AG08396 (cell line): ENCODE measurements around the gene EXOC7.

Source experiments
- DNase-seq: peaks from one replicate; pipeline ENCODE4 v3.0.0; 2012; ENCODE audit warnings: low spot score, mixed read lengths

Gene EXOC7, protein sequence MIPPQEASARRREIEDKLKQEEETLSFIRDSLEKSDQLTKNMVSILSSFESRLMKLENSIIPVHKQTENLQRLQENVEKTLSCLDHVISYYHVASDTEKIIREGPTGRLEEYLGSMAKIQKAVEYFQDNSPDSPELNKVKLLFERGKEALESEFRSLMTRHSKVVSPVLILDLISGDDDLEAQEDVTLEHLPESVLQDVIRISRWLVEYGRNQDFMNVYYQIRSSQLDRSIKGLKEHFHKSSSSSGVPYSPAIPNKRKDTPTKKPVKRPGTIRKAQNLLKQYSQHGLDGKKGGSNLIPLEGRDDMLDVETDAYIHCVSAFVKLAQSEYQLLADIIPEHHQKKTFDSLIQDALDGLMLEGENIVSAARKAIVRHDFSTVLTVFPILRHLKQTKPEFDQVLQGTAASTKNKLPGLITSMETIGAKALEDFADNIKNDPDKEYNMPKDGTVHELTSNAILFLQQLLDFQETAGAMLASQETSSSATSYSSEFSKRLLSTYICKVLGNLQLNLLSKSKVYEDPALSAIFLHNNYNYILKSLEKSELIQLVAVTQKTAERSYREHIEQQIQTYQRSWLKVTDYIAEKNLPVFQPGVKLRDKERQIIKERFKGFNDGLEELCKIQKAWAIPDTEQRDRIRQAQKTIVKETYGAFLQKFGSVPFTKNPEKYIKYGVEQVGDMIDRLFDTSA

DNA sequence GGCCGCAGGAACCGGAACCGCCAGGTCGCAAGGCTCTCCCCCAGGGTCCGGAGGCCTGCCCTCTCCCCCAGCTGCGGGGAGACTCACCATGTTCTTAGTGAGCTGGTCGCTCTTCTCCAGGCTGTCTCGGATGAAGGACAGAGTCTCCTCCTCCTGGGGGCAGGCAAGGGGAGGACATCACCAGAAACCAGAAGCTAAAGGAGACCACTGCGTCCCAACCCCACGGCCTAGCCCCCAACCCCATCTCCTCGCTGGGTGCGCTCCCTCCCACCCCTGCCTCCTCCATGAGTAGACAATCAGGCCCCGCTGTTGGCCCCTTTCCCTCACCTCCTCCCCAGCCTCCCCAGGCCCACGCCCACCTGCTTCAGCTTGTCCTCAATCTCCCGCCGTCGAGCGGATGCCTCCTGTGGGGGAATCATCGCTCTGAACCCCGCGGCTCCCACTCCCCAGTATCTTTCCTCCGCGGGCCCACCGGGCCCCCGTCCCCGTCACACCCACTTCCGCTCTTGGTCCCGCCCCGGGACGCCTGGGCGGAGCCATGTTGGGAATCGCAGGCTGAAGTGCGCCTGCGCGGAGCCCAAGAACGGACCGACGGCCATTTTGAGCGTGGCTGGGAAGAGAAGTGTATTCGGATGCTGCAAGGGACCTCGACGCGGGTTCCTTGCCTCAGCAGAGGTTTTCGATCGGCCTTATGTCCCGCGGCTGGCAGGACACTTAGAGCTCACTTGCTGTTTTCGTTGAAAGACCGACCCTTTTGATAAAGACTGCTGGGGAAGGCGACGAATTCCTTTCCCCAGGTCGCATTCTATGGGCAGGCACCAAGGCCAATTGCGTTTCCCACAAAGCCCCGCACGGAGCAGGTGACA, at the start of gene EXOC7:
Gene EXOC7, minus strand, starts transcription at position 514 of the 866 bp plus-strand sequence. Its CDS starts 95 bp downstream, at position 419.
- DNase-seq = peak; percentile 99

- DNase-seq = no peak
Observed at GRCh38 chr17:76153202-76153601, 49.6 kb upstream of the EXOC7 start.

GRCh38 chr17:76152591-76152990, 49.0 kb upstream of the EXOC7 start:
- no peak for DNase-seq

DNA sequence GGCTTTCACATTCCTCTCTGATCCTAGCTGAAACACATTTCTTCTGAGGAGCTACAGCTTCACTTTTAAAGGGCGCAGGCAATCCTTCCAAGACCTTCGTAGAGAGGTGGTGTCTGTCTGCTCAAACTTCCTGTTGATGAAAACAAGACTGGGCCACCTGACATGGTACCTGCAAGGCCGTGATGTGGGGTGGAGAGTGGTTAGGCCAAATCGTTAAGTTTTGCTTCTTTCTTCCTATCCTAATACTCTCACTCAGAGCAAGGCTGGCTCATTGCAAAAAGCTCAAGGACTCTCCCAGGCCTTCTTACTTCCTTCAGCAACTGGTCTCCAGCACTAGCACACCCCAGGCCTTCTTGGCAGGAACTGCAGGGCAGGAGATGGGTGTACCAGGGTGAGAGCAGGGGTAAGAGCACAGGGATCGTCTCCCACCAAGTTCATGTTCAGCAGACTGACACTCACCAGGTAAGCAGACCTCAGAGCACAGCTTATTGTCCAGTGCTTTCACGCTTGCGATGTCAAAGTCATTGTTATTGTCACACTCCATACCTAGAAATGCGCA, 48.4 kb upstream of the EXOC7 start:
- no peak for DNase-seq

DNA sequence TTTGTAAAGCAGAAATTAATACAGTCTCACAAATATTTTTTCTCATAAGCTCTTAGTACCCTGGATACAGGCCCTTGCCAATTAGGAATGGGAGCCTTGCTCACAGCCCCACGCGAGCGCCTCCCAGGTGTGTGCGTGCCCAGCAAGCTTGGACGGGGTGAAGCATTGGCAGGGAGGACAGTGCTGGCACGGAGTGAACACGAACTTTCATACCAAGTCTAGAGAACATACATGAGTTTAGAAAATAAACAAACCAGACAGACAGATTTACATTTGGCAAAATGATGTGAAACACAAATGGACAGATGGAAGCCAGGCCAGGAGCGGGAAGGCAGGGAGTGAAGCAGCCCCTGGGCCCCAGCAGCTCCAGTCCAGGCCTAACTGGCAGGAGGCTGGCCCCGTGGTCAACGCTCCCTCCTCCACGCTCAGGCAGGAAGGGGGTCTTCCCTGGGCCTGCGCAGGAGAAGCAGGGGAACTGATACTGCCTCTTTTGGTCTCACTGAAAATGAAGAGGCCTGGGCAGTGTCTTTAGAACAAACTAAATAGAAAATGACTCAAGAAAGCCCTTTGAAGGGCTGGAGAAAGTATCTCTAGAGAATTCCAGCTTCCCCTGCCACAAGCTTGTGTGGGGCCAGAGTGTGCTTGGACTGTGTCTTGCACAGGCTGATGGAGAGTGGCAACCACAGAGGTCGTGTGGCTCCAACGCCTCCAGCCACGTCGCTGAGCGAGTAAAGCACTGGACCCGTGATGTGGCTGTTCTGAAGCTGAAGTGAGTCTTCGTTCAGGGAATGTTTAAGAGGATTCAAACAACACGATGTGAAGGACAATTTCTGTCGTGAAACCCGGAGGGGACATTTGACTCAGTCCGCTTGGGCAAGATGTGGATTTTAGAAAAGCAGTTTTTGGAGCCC, 47.4 kb upstream of the EXOC7 start:
- no peak for DNase-seq

- DNase-seq = no peak
Observed at GRCh38 chr17:76149214-76149613, 45.6 kb upstream of the EXOC7 start.

GRCh38 chr17:76148015-76148326, 44.4 kb upstream of the EXOC7 start:
- DNase-seq = no peak

DNA sequence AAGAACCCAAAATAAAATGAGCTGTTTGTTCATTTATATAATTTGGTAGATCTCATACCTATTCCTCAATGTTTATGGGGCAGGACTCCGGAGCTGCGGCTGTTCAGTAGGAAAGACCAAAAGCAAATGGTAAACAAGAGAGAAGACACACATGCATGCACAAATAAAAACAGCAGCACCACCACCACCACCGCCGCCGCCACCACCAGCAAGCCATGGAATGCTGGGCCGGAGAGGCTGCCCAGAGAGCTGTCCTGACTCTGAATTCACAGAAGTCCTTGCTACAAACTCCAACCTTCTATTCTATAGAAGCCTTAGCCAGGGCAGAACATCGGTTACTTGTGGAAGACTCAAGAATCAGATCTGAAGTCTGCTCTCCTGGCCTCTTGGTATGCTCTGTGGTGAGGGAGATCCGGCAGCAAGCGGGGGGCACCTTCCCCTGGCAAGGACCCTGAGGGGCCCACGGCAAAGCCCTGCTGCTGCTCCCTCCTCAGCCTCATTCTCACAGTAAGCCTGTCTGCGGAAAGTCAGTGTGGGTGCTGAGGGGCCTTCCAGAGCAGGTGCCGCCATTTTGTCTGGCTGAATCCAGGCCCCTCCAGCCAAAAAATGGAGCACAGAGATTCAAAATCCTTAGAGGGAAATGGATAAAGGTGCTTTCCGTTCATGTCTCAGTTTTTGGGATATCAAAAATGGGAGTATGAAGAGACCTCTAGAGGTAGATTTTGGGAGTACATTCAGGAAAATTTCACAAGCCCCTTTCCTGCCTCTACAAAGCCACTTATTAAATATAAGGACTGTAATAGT, 43.8 kb upstream of the EXOC7 start:
- no peak for DNase-seq

GRCh38 chr17:76146053-76146851, 42.7 kb upstream of the EXOC7 start:
- DNase-seq = no peak

GRCh38 chr17:76145231-76146052, 41.9 kb upstream of the EXOC7 start:
- no peak for DNase-seq

GRCh38 chr17:76142585-76143041, 39.0 kb upstream of the EXOC7 start:
- DNase-seq = no peak

- DNase-seq = no peak
Observed at GRCh38 chr17:76142039-76142584, 38.5 kb upstream of the EXOC7 start.

GRCh38 chr17:76141212-76142038, 37.8 kb upstream of the EXOC7 start, which contains the start of gene FOXJ1:
Gene FOXJ1, minus strand, starts transcription at chr17:76141245. Its CDS starts 850 bp downstream, at chr17:76140395.
- DNase-seq = peak; percentile 99

DNA sequence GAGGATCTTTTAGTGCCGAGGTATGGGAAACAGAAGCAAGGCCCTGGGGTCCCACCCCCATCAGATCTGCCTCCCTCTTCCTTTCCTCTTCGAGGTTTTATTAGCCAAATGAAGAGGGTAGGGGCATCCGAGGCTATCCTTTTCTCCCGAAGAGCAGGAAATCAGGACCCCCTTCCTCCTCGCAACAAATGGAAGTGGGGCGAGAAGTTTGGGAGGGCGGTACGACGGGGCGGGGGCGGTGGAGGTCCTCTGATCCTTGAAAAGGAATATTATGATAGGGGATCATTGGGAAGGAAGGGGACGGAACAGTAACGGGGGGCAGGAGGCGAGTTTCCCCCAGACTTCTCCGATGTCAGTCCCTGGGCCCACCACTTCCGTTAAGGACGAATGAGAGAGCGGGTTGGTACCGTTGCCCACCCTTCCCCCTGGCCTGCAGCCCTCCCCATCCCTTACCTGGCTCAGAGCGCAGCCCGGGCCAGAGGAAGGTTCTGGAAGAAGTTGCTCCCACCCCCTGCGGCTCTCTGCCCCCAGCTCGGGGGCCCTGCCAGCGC, 37.1 kb upstream of the EXOC7 start:
- DNase-seq = no peak

DNA sequence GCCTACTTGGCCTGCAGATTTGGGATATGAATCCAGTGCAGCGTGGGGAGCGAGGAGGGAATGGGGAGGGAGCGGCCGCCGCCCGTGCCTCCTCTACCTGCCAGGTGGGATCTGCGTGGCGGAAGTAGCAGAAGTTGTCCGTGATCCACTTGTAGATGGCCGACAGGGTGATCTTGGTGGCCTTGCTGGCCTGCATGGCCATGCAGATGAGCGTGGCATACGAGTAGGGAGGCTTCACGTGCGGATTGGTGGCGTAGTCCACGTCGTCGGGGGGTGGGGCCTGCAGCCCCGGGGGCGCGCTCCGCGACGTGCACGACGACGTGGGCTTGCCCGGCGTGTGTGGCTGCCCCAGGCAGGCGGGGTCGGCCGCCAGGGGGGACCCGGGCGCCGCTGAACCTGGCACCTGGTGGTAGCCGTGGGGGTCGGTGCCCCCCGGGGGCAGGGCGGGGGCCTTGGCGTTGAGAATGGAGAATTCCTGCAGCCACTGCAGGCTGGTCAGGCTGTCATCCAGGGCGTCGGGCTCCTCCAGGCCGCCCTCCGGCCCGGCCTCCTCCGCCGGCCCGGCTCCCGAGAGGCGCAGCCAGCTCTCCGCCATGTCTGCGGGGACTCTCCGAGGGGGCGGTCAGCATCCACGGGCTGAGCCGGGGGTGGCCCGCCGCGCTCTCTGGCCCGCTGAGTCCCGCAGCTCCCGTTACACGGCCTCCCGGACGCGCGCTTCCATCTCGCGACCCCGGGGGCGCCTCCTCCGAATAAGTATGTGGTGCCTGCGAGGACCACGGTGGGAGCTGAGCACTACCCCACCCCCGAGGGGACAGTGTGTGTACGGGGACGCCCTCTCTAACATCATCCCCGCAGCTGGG, 36.4 kb upstream of the EXOC7 start:
- no peak for DNase-seq
